Right lobe of liver (tissue), 4 donors: ENCODE data around the gene IZUMO4.

Experiments used
- POLR2A ChIP-seq: fragments of 450-650 bp; IDR thresholded peaks from one replicate; pipeline ENCODE4 v1.6.1; 2017; ENCODE audit warnings: antibody characterized with exemption, mild to moderate bottlenecking
- TF ChIP-seq, protein P1 (sequence below), 4 donors: fragments of 200-600 bp in 3 of 4; fragments of 450-650 bp in 1 of 4; IDR thresholded peaks; one replicate each; pipeline versions ENCODE4 v1.5.1 to v1.8.0; 2016 to 2022; ENCODE audit warnings: antibody characterized with exemption in 4 of 4, mild to moderate bottlenecking in 2 of 4
- donor health status: DM: no; HTN: no; CAD: no.
- donor health status: DM: no; HTN: no; CAD: no.
- donor health status: DM: no; HTN: yes; CAD: no.

DNA sequence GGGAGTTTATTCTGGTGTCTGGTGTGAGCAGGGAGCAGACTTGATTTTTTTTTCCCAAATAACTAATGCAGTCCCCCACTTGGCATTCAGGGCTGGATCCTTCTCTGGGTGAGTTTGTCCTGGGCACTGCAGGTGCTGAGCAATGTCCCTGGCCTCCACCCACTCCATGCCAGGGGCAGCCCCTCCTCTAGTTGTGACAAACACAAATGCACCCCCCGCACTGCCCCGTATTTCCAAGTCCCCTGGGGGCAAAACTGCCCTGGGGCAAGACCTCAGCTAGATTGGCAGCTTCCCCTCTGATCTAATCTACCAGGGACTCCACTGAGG lies 7.0 kb upstream of the IZUMO4 start:
- TF ChIP-seq, protein P1, sequence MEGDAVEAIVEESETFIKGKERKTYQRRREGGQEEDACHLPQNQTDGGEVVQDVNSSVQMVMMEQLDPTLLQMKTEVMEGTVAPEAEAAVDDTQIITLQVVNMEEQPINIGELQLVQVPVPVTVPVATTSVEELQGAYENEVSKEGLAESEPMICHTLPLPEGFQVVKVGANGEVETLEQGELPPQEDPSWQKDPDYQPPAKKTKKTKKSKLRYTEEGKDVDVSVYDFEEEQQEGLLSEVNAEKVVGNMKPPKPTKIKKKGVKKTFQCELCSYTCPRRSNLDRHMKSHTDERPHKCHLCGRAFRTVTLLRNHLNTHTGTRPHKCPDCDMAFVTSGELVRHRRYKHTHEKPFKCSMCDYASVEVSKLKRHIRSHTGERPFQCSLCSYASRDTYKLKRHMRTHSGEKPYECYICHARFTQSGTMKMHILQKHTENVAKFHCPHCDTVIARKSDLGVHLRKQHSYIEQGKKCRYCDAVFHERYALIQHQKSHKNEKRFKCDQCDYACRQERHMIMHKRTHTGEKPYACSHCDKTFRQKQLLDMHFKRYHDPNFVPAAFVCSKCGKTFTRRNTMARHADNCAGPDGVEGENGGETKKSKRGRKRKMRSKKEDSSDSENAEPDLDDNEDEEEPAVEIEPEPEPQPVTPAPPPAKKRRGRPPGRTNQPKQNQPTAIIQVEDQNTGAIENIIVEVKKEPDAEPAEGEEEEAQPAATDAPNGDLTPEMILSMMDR (IDR thresholded peaks at IDR 0.05): no peak
- no peak for TF ChIP-seq POLR2A
